Right atrium auricular region (tissue), 2 donors: ENCODE measurements around the gene EFHC2. TPM values are rescaled to one million over a fixed set of nuclear protein-coding genes. Genes with fewer than 3 reads are reported as not detected.

ENCODE experiments used
- DNase-seq: peaks from one replicate; pipeline ENCODE4 v3.0.0-alpha.2; 2019; ENCODE audit warnings: low spot score
- H3K27ac ChIP-seq, 2 donors: fragments of 200-600 bp; sonication (generic); 1 replicate in 1 of 2; 2 replicates in 1 of 2; pipeline ENCODE4 v1.5.1; 2016 to 2019
- H3K27me3 ChIP-seq, 2 donors: fragments of 200-600 bp; sonication (generic); one replicate each; pipeline versions ENCODE4 v1.5.1 to v1.6.0; 2017 to 2019
- H3K36me3 ChIP-seq: fragments of 200-600 bp; sonication (generic); one replicate; pipeline ENCODE4 v1.5.1; 2016
- H3K4me1 ChIP-seq, 2 donors: fragments of 200-600 bp; sonication (generic); one replicate each; pipeline versions ENCODE4 v1.5.1 to v1.6.0; 2017 to 2019
- H3K4me3 ChIP-seq, 2 donors: fragments of 200-600 bp; sonication (generic); 1 replicate in 1 of 2; 2 replicates in 1 of 2; pipeline ENCODE4 v1.5.1; 2017 to 2019; ENCODE audit warnings: mild to moderate bottlenecking in 1 of 2, moderate library complexity in 1 of 2
- H3K9me3 ChIP-seq, 2 donors: fragments of 200-600 bp; sonication (generic); one replicate each; pipeline ENCODE4 v1.5.1; 2019
- total RNA-seq, 2 donors: library from RNA; depleted of rRNA; stranded (reverse); fragments of >200 nt; gene quantifications; one replicate each; pipeline ENCODE4 v1.1.0, GENCODE V29; 2016
- TF ChIP-seq, protein P1 (sequence below), 2 donors: fragments of 200-600 bp; sonication (generic); IDR thresholded peaks; one replicate each; pipeline ENCODE4 v1.5.1; 2019; ENCODE audit warnings: antibody characterized with exemption in 2 of 2

Gene EFHC2
- total RNA-seq, 2 donors from 2014 or later, result 4.5 to 5.4 TPM

DNA sequence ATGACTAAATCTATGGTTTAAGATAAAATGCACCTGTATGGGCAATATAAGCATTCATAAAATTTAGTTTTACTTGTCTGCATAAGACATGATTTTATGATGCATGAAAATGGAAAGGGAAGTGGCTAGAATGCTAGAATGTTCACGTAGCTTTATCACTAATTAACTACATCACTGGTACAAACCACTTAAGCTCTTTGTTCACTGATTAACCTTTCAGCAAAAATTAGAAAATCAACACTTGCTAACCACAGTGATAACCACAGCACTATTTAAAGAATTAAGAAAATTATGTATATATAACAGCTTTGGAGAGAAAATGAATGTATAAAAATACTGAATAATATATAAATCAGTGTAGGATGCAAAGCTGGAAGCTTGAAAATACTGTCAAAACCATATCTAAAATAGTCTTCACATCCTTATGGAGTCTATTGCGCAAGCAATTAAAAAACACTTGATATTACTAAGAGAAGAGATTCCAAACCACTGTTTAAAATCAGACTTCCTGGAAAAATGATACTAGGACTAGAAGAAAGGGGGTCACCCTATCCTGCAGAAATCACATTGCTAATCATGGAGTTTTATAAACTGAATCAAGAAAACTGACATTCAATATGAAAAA, 51.9 kb downstream of the EFHC2 start:
- DNase-seq, result no peak
- no peaks in the 10 kb centered on the region for H3K9me3 ChIP-seq
- TF ChIP-seq, protein P1, sequence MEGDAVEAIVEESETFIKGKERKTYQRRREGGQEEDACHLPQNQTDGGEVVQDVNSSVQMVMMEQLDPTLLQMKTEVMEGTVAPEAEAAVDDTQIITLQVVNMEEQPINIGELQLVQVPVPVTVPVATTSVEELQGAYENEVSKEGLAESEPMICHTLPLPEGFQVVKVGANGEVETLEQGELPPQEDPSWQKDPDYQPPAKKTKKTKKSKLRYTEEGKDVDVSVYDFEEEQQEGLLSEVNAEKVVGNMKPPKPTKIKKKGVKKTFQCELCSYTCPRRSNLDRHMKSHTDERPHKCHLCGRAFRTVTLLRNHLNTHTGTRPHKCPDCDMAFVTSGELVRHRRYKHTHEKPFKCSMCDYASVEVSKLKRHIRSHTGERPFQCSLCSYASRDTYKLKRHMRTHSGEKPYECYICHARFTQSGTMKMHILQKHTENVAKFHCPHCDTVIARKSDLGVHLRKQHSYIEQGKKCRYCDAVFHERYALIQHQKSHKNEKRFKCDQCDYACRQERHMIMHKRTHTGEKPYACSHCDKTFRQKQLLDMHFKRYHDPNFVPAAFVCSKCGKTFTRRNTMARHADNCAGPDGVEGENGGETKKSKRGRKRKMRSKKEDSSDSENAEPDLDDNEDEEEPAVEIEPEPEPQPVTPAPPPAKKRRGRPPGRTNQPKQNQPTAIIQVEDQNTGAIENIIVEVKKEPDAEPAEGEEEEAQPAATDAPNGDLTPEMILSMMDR (IDR thresholded peaks at IDR 0.05), result no peak
- no peak overlapping the region for H3K27ac ChIP-seq
- H3K27me3 ChIP-seq, result no peaks in the 10 kb centered on the region
- H3K36me3 ChIP-seq, result no peaks in the 10 kb centered on the region
- H3K4me1 ChIP-seq, result no peaks in the 10 kb centered on the region
- H3K4me3 ChIP-seq, result no peak overlapping the region

DNA sequence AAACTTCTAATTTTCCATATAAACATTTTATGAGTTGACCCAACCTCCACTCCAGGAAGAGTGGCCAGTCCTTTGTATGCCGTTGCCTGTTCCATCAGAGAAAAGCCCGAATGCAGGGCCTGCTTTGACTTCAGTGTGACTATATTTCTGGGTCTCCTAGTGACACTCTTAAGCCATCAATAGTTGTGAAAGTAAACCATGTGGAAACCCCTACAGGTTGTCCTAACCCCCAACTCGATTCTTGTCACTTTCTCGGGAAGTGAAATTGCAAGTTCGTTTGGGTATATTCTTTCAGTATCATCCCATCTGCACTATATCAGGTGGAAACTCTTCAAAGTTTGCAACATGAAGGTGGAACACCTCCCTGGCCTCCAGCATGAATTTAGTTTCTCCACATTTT, 52.8 kb downstream of the EFHC2 start:
- DNase-seq, result no peak
- Histone ChIP-seq H3K9me3 (no peaks in the 10 kb centered on the region), H3K4me3 (no peak overlapping the region), H3K27me3 (no peaks in the 10 kb centered on the region), H3K4me1 (no peaks in the 10 kb centered on the region), H3K27ac (no peak overlapping the region), H3K36me3 (no peaks in the 10 kb centered on the region)
- TF ChIP-seq, protein P1 (IDR thresholded peaks at IDR 0.05), result no peak

DNA sequence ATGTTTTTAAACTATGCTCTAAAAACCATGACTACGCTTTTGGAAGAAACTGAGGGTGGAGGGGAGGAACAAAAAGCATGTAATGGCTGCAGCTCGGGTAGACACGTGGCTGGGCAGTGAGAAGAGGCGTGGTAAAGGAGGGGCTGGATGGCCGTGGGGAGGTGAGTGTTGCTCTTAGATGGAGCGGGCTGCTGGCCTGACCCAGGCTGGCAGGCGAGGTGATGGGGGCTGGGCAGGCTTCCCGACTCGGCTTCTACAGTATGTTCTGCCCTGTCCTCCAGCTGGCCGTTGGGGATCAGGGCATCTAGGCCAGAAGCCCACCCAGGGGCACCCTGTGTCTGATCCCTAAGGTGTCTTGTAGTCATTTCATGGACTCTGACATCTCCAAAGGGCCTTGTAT, 60.7 kb downstream of the EFHC2 start:
- H3K4me3 ChIP-seq, result no peak overlapping the region
- DNase-seq, result no peak
- no peaks in the 10 kb centered on the region for H3K27me3 ChIP-seq
- no peaks in the 10 kb centered on the region for H3K36me3 ChIP-seq
- H3K27ac ChIP-seq, result no peak overlapping the region
- H3K4me1 ChIP-seq, result no peaks in the 10 kb centered on the region
- TF ChIP-seq, protein P1 (IDR thresholded peaks at IDR 0.05), result no peak
- H3K9me3 ChIP-seq, result no peaks in the 10 kb centered on the region

DNA sequence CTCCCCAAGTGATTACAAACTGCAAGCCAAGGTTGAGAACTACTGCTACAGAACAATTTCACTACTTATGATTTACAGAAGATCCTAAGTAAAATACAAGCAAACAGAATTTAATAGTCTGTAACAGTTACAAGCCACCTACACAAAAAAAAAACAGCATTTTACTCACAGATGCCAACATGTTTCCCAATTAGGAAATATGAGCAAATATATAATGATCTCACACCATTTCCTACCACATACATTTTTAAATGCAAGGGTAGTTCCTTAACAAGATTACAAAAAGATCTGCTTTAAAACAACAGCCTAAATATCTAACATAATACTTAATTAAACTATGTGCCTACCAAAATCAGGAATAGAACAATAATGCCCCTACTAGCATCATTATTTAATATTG, 63.4 kb downstream of the EFHC2 start:
- TF ChIP-seq, protein P1 (IDR thresholded peaks at IDR 0.05), result no peak
- no peak overlapping the region for H3K27ac ChIP-seq
- no peaks in the 10 kb centered on the region for H3K36me3 ChIP-seq
- H3K9me3 ChIP-seq, result no peaks in the 10 kb centered on the region
- H3K27me3 ChIP-seq, result no peaks in the 10 kb centered on the region
- H3K4me1 ChIP-seq, result no peaks in the 10 kb centered on the region
- DNase-seq, result no peak
- H3K4me3 ChIP-seq, result no peak overlapping the region

DNA sequence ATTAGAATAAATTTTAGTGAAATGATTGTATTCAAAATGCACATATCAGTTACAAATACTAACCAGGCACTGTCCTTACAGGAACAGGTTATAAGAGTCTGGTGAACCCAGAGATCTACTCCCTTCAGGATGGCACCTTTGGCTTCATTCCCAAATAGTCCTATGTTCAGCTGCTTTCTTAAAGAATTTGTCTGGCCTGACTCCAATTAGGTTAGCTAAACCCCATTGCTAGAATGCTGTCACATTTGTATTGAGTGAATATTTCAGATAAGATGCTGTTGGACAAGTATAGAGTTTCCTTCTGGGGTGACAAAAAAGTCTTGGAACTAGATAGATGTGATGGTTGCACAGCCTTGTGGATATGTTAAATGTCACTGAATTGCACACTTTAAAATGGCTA, 69.4 kb downstream of the EFHC2 start:
- Histone ChIP-seq H3K27ac (no peak overlapping the region), H3K36me3 (no peaks in the 10 kb centered on the region), H3K4me1 (no peaks in the 10 kb centered on the region), H3K9me3 (no peaks in the 10 kb centered on the region), H3K27me3 (no peaks in the 10 kb centered on the region), H3K4me3 (no peak overlapping the region)
- no peak for DNase-seq
- TF ChIP-seq, protein P1 (IDR thresholded peaks at IDR 0.05), result no peak

DNA sequence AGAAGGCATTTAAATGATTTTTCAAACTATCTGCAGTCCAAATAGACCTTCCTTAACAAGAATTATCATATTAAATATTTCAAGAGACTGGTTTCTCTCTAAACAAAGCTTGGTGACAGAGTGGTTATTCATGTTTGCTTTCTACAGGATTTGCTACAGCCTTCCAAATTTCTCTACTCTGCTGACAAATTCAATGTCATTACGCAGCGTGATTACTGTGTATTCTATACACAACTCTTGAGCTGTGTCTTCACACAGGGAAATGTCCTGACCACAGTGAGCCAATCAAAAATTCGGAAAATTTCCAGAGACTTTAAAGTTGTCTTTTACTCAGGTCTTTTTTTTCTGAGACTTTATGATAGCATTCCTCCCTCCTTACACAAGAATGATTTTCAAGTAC, 75.6 kb downstream of the EFHC2 start:
- no peak overlapping the region for H3K27ac ChIP-seq
- H3K4me3 ChIP-seq, result no peak overlapping the region
- H3K27me3 ChIP-seq, result no peaks in the 10 kb centered on the region
- TF ChIP-seq, protein P1 (IDR thresholded peaks at IDR 0.05), result no peak
- no peak for DNase-seq
- no peaks in the 10 kb centered on the region for H3K9me3 ChIP-seq
- no peaks in the 10 kb centered on the region for H3K36me3 ChIP-seq
- no peaks in the 10 kb centered on the region for H3K4me1 ChIP-seq
